Right lobe of liver (tissue), 6 donors: ENCODE measurements around the gene S100A10. TPM values are rescaled to one million over a fixed set of nuclear protein-coding genes. Genes with fewer than 3 reads are reported as not detected.
A peak's percentile ranks its signal among the peaks of the same experiment; 100 is the strongest.

Experiments
- ATAC-seq, 4 donors: fragments of 200-7000 bp; cut with Tn5 transposase; one replicate each; pipeline ENCODE4 v1.9.1; 2020; ENCODE audit warnings: mild to moderate bottlenecking in 4 of 4, moderate library complexity in 4 of 4
- DNase-seq, 3 donors: peaks; one replicate each; pipeline ENCODE4 v3.0.0-alpha.2; 2020
- H3K27ac ChIP-seq, 3 donors: fragments of 200-600 bp; one replicate each; pipeline ENCODE4 v1.8.0; 2022
- H3K27me3 ChIP-seq, 2 donors: fragments of 200-600 bp; one replicate each; pipeline ENCODE4 v1.8.0; 2022
- H3K36me3 ChIP-seq, 4 donors: fragments of 200-600 bp; sonication (generic) in 1 of 4; one replicate each; pipeline versions ENCODE4 v1.5.1 to v1.8.0; 2017 to 2022; ENCODE audit warnings: control low read depth in 1 of 4
- H3K4me1 ChIP-seq, 4 donors: fragments of 200-600 bp; sonication (generic) in 1 of 4; one replicate each; pipeline versions ENCODE4 v1.5.1 to v1.8.0; 2017 to 2022; ENCODE audit warnings: control low read depth in 1 of 4
- H3K4me3 ChIP-seq, 3 donors: fragments of 200-600 bp; one replicate each; pipeline ENCODE4 v1.8.0; 2022
- H3K9me3 ChIP-seq, 4 donors: fragments of 200-600 bp; sonication (generic) in 1 of 4; one replicate each; pipeline versions ENCODE4 v1.5.1 to v1.8.0; 2017 to 2022; ENCODE audit warnings: control low read depth in 1 of 4
- POLR2A ChIP-seq: fragments of 450-650 bp; IDR thresholded peaks from one replicate; pipeline ENCODE4 v1.6.1; 2017; ENCODE audit warnings: antibody characterized with exemption, mild to moderate bottlenecking
- WGBS: methylation state at CpG from one replicate; pipeline ENCODE4 v1.1.6; 2018; ENCODE audit warnings: low coverage, low lambda C conversion rate; ENCODE audit not compliant: insufficient coverage; ENCODE audit errors: missing lambda C conversion rate; 5-methylcytosine and 5-hydroxymethylcytosine counted together
- intact Hi-C, 2 donors: fragments of 100-400 bp; cut with DNase I; formaldehyde crosslinking; loops; one replicate each; pipeline versions ENCODE4 v1.11.2 to v1.14.1; 2022
- total RNA-seq, 6 experiments: library from RNA; depleted of rRNA in 2 of 6; stranded (reverse); fragments of >200 nt in 2 of 6; fragmentation: NEBNext Ultra II Directional in 3 of 6; extraction: Animal tissue kit (Norgen Biotek cat#: 25700) in 3 of 6; gene quantifications; one replicate each; pipeline versions ENCODE4 v1.1.0 to v1.2.4, GENCODE V29; 2016 to 2023
- TF ChIP-seq, protein P1 (sequence below), 4 donors: fragments of 200-600 bp in 3 of 4; fragments of 450-650 bp in 1 of 4; IDR thresholded peaks; one replicate each; pipeline versions ENCODE4 v1.5.1 to v1.8.0; 2016 to 2022; ENCODE audit warnings: antibody characterized with exemption in 4 of 4, mild to moderate bottlenecking in 2 of 4
- donor health status: DM: no; HTN: yes; CAD: no.
- donor health status: DM: no; HTN: no; CAD: no.
- donor health status: DM: no; HTN: no; CAD: no.
- donor health status: DM: no; HTN: yes; CAD: no.
- donor health status: DM: no; HTN: yes; CAD: no.

The S100A10 gene
- total RNA-seq, 6 experiments from 2014 or later = 48.5 to 192 (median 61.7) TPM

DNA sequence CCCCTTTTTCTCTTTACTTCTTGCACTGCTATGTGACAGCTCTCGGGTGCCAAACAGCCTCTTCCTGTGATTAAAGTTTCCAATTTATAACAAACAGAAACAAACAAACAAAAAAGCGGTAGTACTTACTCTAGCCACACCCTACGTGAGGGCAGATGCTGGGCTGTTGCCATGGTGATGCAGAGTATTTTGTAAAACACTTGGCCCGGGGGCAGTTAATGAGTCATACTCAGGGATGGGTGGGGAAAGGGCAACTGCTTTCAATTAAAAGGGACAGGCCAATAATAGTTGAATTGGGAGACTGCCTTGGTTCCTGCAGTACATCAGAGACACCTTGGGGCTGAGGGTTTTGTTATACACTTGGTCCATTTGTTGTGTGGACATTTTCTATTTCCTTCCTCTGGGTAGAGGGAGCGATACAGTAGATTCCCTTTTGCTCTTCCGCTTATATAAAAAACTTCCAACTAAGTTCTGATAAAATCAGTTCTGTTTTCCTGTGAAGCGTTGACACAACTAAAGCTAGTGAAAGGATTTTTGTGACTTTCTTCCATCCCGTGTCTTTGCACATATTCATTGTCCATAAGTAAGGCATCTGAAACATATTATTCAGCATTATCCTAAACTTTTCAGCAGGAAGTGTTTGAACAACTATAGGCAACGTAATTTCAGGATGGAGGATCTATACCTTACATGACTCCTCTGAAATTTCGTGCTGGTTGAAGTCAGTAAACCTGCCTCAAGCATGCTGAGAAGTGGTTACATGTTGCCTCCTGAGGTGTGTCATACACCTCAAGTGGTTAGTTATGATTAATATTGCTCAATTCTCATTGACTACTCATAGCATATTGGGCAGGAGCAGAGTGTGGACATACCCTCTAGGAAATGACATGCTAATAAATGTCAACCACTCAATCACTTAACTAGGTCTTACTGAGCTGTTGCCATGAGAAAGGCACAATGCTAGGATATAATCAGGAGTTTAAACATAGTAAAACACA is 47.6 kb downstream of the S100A10 start:
- peak overlapping the region in 1 of 3 donors; percentile 33 for H3K27ac ChIP-seq
- TF ChIP-seq, protein P1, sequence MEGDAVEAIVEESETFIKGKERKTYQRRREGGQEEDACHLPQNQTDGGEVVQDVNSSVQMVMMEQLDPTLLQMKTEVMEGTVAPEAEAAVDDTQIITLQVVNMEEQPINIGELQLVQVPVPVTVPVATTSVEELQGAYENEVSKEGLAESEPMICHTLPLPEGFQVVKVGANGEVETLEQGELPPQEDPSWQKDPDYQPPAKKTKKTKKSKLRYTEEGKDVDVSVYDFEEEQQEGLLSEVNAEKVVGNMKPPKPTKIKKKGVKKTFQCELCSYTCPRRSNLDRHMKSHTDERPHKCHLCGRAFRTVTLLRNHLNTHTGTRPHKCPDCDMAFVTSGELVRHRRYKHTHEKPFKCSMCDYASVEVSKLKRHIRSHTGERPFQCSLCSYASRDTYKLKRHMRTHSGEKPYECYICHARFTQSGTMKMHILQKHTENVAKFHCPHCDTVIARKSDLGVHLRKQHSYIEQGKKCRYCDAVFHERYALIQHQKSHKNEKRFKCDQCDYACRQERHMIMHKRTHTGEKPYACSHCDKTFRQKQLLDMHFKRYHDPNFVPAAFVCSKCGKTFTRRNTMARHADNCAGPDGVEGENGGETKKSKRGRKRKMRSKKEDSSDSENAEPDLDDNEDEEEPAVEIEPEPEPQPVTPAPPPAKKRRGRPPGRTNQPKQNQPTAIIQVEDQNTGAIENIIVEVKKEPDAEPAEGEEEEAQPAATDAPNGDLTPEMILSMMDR (IDR thresholded peaks at IDR 0.05) = no peak
- no peak for TF ChIP-seq POLR2A
- H3K27me3 ChIP-seq = no peaks in the 10 kb centered on the region
- H3K36me3 ChIP-seq = no peaks in the 10 kb centered on the region
- 24% methylated on average over 10 of the region's 10 CpGs for WGBS
- no peaks in the 10 kb centered on the region for H3K9me3 ChIP-seq
- intact Hi-C loops = no loop called here
- peaks cover 0 to 29% (median 3%) of the 10 kb centered on the region in 4 donors for H3K4me1 ChIP-seq
- ATAC-seq (peak; percentile 81 to 92 (median 88)), DNase-seq (peak; percentile 72 to 83 (median 82))
- no peak overlapping the region for H3K4me3 ChIP-seq

GRCh38 chr1:151944857-151945575 is 48.6 kb downstream of the S100A10 start:
- H3K27ac ChIP-seq = peak overlapping the region in 1 of 3 donors; percentile 33
- no peaks in the 10 kb centered on the region for H3K27me3 ChIP-seq
- TF ChIP-seq, protein P1 (IDR thresholded peaks at IDR 0.05) = no peak
- TF ChIP-seq POLR2A = no peak
- no peaks in the 10 kb centered on the region for H3K36me3 ChIP-seq
- ATAC-seq (no peak), DNase-seq (no peak)
- no peaks in the 10 kb centered on the region for H3K9me3 ChIP-seq
- WGBS = 57% methylated on average over 2 of the region's 3 CpGs
- no peak overlapping the region for H3K4me3 ChIP-seq
- H3K4me1 ChIP-seq = peaks cover 0 to 35% (median 3%) of the 10 kb centered on the region in 4 donors
- intact Hi-C loops = no loop called here

- no peak for DNase-seq
- H3K27ac ChIP-seq = peak overlapping the region in 1 of 3 donors; percentile 33
- peaks cover 0 to 35% (median 3%) of the 10 kb centered on the region in 4 donors for H3K4me1 ChIP-seq
- no peaks in the 10 kb centered on the region for H3K27me3 ChIP-seq
- intact Hi-C loops = no loop called here
- 30% methylated on average over 7 of the region's 7 CpGs for WGBS
- H3K36me3 ChIP-seq = no peaks in the 10 kb centered on the region
- H3K4me3 ChIP-seq = no peak overlapping the region
- ATAC-seq = peak in 2 of 4 donors; percentile 33 to 45
- no peaks in the 10 kb centered on the region for H3K9me3 ChIP-seq
- TF ChIP-seq, protein P1 (IDR thresholded peaks at IDR 0.05) = no peak
- TF ChIP-seq POLR2A = no peak
Measured at GRCh38 chr1:151944126-151944856, 49.4 kb downstream of the S100A10 start.

DNA sequence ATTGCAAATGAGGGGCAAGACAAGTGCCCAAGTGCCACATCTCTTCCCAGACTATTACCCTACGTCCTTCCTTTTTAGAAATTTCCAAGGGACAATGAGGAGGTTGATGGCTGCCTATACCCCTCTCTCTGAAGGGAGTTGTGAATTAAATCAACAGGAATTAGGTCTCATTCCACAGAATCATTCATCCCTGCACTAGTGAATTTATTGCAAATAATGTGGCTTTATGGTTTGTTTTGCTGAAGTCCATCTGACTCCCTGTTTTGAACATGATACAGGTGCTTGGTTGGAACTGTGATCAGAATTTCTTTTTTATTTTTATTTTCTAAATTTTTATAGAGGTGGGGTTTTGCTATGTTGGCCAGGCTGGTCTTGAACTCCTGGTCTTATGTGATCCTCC is 50.1 kb downstream of the S100A10 start:
- Histone ChIP-seq H3K36me3 (no peaks in the 10 kb centered on the region), H3K9me3 (no peaks in the 10 kb centered on the region), H3K27me3 (no peaks in the 10 kb centered on the region), H3K4me1 (peaks cover 0 to 30% (median 3%) of the 10 kb centered on the region in 4 donors), H3K4me3 (no peak overlapping the region), H3K27ac (no peak overlapping the region)
- intact Hi-C loops = no loop called here
- no peak for TF ChIP-seq POLR2A
- TF ChIP-seq, protein P1 (IDR thresholded peaks at IDR 0.05) = no peak
- ATAC-seq (no peak), DNase-seq (no peak)
- 86% methylated on average over 1 of the region's 1 CpG for WGBS
